ENCODE measurements around the gene SHROOM2.

SHROOM2 gene

DNA sequence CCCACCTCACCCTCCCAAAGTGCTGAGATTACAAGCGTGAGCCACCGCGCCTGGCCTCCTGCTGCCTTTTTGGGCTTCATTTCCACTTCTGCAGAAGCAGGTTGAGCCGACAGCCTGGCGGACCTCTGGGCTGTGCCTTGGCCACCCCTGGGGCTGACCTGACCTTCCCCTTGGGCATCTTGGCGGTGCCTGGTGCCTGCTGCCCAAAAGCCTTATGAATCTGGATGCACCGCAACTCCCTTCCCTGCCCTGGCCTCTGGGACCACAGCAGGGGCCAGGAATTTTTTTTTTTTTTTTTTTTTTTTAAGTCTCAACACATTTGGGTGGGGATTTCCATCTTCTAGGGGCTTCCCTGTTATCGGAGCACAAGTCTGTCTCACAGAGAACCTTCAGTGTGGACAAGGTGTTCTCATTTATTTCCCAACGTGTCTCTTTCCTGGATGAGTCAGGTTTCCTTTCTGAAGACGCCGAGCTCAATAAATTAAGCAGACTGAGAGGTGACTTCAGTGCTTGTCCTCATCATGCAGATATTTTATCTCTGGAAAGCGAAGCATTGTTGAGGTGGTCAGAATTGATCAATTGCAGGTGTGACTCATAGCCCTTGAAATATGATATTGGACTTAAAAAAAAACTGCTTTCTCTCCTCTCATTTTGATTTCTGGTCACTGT lies 79.7 kb downstream of the SHROOM2 start:
- peak; percentile 56 for DNase-seq (ENCODE audit: low spot score)

DNA sequence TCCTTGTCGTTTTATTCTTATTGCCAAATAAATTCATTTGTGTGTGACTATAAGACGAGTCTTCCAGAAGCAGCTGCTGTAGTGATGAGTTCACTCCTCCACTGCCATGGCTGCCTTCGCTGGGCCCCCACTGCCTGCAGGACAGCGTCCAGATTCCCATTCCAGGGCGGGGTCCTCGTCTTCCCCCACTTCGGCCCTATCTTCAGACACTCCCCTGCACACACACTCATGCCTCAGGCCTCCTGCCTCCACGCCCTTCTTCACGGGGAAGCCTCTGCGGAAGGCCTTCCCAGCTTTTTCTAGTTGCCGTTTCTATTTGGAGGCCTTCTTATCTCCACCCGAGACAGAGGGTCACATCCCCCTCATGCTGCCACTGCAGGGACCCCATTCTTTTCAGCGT lies 80.4 kb downstream of the SHROOM2 start:
- DNase-seq (ENCODE audit: low spot score): no peak

DNA sequence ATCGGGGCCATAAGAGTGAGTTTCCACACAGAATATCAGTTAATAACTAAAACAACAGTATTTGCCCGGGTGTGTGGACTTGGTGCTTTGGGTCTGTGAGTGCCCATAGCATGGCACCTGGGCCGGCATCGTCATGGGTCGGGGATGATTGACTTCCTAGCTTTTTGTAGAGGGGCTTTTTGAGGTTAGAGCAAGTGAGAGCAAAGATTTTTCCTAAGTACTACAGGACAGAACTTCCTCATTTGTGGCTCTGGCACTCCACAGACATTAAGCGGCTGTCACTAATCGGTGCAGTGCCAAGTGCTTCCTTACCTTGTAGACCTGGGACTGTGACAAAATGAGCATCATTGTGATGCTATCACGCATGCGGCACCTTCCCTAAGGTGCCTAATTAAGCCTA lies 81.0 kb downstream of the SHROOM2 start:
- DNase-seq (ENCODE audit: low spot score): no peak

DNA sequence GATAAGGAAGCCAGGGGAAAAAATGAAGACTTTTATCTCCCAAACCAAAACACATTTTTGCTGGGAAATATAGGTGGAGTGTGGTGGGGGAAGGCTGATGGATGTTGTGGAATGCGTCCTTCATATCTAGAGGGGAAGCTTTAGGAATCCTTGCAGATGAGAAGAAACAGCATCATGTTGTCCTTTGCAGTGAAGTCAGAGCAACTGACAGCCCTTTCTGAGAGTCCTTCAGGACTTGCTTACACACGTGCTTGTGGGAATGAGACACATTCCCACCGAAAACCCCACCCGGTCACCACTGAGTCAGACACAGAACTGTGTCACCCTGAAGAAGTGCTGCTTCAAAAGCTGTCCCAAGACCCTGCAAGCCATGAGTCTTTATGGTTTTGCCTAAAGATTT lies 81.5 kb downstream of the SHROOM2 start:
- no peak for DNase-seq (ENCODE audit: low spot score)

DNA sequence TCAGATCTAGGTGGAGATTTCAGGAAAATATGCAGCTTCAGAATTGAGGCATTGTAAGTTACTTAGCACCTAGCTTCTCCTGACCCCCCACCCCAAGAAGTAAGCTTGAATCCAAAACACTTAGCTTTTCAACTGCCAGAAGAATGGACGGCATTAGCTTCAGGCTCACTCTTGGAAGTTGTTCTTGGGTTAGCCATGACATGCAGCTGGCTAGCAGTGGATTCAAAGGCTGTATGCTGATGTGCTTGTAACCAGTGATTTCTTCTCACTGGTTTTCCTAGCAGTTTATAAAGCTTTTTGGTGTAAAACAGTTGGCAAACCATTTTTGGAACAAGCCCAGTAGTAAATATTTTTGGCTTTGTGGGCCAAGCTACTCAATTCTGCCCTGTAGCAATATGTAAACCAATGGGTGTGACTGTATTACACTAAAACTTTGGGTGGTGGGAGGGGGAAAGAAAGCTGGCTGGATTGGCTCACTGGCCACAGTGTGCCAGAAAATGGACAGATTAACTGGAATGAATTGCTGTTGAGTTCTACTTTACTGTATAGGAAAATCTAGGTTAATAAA lies 85.6 kb downstream of the SHROOM2 start:
- no peak for DNase-seq (ENCODE audit: low spot score)

DNA sequence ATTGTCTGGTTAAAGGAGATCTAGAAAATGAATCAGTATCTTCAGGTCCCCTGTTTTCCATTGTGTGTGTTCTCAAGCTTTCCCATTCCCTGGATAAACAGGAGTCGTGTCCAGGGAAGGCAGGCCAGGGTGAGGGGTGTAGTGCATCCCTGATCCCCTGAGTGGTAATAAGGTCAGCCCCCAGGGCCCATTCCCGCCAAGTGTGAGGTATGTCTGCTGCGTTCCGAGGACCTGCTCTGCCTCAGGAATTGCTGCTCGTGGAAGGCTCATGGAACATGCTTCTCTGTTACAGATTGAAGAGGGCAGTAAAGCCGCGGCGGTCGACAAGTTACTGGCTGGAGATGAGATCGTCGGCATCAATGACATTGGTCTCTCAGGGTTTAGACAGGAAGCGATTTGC lies 87.1 kb downstream of the SHROOM2 start:
- DNase-seq (ENCODE audit: low spot score): no peak

DNA sequence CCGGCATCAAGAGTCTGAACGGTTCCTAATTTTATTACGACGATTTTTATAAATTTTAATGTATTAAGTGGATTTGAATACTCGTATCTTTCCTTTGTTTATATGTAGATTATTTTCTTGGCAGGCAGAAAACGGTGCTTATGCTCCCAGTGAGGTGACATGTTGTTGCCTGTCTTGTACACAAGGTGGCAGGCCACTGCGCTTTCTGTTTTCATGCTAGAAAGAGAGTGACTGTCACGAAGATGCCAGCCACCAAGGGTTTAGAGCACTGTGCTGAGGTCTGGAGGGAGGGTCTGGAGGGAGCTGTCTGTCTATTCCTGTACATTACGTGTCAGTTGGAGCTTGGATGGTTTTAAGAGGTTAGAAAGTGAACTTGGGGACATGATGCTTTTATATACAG lies 87.7 kb downstream of the SHROOM2 start:
- peak; percentile 36 for DNase-seq (ENCODE audit: low spot score)

DNA sequence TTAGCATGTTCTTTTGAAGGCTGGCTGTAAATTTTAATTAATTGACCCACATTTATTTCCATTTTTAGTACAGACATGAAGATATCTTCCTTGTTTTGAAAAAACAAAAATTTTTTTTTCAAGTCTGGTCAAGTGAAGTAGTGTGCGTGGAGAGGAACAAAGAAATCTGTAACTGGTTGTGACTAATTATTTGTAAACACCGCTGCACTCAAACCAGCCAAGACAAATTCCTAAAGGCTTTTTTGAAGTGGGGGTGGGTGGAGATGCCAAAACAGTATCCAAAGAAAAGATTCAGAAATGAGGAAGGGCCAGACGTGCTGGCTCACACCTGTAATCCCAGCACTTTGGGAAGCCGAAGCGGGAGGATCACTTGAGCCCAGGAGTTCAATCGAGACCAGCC lies 88.3 kb downstream of the SHROOM2 start:
- DNase-seq (ENCODE audit: low spot score): peak; percentile 13

DNA sequence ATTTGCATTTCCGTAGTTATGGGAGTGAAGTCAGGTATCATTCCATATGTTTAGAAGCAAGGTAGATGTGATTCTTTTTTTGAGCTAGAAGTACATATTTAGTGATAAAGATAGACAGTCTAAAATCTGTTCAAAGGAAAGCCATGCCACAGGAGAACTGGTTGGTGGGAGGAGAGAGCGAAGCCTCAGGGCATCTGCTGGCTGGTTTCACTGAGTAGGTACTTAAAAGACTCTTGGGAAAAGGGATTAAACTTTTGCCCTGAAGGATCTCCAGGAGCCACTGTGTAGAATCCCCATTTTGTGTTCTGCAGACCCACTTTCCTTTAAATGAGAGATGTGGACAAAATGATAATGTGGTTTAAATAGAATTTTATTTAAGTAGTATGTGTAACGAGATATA lies 89.6 kb downstream of the SHROOM2 start:
- no peak for DNase-seq (ENCODE audit: low spot score)

DNA sequence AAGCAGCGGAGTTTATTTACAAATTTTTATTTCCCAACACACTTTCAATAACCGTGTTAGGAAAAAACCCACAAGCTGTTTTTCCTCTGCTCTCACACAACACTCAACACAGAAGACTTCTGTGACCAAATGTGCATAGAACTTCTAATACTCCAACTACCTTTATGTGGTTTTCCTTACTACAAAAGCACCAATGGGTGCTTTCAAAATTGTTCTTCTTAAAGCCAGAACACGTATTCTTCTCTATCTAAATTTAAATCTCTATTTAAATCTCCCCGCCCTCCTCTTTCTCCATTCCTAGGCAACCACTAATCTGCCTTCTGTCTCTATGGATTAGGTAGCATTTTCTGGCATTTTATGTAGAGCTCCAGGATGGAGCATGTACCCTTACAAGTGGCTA lies 90.0 kb downstream of the SHROOM2 start:
- no peak for DNase-seq (ENCODE audit: low spot score)

DNA sequence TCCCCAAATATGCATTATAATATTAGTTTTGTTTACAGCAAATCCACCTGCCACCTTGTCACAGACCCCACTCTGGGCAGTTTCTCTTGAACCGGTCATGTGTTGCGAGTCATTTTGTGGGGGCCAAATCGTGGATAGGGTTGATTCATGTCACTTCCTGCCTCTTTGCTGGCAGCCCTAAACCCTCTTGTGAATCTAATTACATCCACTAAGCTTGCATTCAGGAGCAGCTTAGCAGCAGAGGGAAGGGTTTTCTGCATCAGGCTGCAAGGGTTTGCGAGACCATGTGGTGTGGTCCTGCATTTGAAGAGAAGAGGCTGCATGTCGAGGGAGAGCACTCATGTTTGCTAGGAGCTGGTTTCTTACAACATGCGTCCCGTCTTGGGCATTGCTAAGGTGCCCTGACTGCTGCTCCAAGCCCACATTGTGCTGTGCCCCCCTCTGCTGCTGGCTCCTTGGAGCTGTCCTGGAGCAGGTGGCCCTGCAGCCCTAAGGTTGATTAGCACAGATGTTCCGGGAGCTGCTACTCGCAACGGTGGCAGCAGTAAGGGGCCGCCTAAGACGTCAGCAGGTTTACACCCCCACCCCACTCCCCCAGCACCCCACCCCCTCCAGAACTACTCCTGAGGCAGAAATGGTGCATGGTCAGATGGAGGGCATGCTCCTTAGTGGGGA lies 92.1 kb downstream of the SHROOM2 start:
- peak; percentile 9 for DNase-seq (ENCODE audit: low spot score)

DNA sequence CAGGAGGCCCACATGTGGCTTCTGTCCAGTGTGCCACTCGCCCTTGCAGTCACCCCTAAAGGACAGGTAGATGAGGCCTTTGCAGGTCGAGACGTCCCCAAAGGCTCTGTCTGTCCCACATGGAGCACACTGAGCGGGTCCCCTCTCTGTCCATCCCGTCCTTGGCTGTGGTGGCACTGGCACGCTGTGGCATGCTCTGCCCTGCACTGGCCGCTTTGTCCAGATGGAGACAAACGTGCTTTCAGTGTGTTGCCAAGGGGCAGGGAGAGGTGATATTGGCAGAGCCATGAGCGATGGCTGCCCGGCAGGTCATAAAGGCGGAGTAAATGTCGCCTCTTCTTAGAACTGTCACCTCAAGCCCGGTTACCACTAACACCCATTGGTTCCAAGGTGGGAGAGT lies 94.0 kb downstream of the SHROOM2 start:
- DNase-seq (ENCODE audit: low spot score): no peak

DNA sequence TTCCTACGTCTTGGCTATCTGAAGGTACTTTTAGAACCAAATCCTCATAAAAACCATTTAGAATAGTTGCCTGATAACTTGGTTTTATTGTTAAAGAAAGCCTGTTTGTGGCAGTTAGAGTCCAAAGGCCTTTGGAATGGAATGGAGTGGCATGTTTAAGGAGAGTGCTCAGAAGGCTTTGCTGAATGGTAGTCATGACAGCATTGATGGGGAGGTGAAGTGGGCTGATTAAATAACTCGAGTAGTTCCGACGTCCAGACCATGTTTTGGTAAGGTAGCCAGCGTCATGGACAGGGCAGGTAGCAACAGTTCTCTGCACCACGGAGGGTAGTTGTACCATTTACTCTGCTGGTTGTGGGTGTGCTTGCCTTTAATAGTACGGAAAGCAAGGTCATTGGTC lies 94.6 kb downstream of the SHROOM2 start:
- no peak for DNase-seq (ENCODE audit: low spot score)

DNA sequence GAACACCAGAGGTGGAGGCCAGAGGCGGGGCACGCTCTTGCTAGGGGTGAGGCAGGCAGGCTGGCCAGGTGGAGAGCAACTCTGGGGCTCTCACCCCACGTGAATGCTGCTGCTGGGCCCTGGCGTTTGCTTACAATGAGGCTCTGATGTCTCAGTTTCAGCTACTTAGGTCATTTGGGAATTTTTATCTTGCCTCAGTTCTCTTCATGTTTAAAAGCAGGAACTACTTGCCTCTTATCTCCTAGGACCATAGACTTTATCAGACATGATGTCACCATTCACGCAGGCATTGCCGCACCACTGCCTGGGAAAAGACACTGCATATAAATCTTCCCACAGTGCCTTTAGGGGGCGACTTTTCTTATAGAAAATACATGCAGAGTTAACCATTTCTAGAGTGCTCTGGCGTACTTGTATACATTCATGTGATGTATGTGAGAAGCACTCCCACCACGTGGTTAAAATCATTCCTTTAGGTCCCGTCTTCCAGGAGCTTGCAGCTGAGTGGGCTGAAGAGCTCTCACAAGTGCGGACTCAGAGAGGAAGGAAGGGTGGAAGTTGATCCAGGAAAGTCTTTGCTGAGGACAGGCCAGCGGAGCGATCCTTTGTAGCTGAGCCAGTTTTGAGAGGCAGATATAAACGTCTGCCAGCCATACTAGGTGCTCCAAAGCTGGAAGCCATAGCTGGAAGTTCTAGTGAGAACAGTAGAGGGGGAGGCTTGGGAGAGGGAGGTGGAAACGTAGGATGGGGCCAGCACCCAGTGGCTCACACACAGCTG lies 96.6 kb downstream of the SHROOM2 start:
- no peak for DNase-seq (ENCODE audit: low spot score)

DNA sequence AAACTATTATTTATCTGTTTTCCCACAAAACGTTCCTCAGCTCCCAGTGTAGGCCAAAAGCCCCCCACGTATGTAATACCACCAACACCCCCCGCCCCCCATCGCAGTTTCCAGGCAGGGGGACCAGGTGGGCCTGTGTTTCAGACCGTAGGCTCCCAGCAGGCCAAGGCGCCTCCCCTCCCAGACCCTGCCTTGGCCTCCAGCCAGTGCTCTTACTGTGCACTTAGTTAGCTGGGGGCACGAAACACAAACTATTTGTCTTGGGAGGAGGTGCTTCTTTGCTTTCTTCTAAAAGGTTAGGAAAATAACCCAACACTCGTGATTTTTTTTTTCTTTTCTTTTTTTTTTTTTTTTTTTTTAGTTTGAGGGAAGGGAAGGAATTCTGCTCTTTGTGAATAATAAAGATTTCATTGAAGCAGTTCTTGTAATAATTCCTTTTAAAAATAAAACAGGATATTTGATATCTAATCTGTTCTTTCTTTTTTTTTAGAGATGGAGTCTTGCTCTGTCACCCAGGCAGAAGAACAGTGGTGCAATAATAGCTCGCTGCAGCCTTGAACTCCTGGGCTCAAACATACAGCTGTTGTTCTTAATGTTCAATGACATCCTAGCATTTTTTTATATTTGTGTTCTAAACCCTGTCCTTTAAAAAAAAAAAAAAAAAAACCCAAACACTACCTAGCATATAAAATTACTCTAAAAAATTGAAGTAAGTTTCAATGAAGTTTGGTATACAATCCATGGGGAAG lies 98.0 kb downstream of the SHROOM2 start:
- no peak for DNase-seq (ENCODE audit: low spot score)

DNA sequence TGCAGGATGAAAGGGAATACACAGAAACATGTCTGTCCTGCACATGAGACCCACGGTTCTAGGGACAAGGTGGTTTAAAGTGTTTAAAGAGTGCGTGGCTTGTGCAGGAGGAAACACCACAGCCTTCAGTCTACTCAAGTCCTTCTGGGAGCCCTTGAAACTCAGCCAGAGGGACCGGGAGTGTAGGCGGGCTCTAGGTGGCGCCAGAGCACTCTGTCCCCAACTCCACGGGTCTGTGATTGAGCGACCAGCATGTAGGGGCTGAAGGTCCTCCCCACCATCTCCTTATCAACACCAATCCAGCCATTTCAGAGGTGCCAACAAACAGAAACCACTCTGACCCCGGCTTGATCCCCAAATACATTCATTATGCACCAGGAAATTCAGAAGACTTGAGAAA lies 98.9 kb downstream of the SHROOM2 start:
- peak; percentile 51 for DNase-seq (ENCODE audit: low spot score)

DNA sequence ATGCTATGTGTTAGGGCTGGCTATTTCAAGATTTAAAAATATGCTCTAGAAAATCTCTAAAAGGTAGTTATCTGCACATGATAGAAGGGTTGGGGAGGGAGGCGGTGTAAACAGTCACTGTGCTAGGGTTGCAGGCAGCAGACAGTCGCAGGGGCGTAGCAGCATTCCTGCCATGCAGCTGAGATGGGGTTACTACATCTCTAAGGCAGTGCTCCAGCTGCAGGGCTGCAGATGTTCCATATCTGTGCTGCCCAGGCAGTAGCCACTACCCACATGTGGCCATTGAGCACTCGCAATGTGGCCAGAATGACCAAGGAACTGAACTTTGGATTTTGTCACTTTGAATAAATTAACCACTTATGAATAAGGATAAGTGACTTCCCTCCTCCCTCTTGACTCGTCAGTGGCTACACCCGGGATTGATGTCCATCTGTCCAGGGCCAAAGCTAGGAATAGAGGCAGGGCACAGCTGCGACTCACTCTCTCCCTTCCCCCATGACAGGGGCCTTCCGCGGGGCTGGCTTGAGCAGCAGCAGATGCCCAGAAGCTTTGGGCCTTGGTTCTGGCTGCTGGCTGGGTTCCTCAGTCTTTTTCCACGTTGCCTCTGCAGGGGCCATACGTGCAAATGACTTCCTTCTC lies 101.5 kb downstream of the SHROOM2 start:
- DNase-seq (ENCODE audit: low spot score): no peak

DNA sequence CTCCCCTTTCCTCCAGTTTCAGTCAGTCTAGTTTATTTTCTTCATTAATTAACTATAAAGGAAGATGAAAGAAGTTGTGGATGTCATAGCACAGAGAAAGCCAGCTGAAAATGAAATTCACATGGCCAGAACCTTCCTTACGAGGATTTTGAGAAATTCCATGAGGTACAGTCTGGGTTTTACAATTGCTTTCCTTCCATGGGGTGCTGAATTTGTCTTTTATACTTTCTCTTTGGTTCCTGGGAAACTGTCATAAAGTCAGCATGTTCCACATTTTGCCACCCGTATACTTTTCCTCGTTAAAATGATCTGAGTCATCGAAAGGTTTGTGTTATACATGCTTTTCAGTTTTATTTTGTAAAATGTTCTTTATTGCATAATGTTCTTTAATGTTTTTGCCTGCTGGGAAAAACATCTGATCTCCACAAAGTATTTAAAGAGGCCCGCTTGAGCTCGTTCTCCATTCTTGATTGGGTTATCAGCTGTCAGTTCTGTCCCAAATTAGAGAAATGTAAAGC lies 102.8 kb downstream of the SHROOM2 start:
- DNase-seq (ENCODE audit: low spot score): no peak

DNA sequence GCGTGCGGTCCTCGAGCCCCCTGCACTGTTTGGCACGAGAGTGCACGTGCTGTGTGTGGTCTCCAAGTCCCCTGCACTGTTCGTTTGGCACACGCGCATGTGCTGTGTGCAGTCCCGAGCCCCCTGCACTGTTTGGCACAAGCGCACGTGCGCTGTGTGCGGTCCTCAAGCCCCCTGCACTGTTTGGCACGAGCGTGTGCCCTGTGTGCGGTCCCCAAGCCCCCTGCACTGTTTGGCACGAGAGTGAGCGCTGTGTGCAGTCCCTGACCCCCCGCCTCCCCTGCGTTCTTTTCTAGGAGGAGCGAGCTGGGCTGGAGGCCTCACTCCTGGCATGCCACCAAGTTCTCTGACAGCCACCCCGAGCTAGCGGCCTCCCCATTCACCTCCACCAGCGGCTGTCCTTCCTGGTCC lies 104.5 kb downstream of the SHROOM2 start:
- DNase-seq (ENCODE audit: low spot score): no peak

DNA sequence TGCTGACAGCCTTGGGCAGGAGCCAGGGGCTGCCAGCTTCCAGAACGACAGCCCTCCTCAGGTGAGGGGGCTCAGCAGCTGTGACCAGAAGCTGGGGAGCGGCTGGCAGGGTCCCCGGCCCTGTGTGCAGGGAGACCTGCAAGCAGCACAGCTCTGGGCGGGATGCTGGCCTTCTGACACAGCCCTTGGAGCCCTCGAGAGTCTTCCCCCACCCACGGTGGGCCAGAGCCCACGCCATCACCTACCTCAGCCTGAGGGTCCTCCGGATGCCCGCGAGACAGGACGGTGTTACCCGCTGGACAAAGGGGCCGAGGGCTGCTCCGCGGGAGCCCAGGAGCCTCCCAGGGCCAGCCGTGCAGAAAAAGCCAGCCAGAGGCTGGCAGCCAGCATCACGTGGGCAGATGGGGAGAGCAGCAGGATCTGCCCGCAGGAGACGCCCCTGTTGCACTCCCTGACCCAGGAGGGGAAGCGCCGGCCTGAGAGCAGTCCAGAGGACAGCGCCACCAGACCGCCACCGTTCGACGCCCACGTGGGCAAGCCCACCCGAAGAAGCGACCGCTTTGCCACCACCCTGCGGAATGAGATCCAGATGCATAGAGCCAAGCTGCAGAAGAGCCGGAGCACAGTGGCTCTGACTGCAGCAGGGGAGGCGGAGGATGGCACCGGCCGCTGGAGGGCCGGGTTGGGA lies 109.1 kb downstream of the SHROOM2 start:
- DNase-seq (ENCODE audit: low spot score): no peak

DNA sequence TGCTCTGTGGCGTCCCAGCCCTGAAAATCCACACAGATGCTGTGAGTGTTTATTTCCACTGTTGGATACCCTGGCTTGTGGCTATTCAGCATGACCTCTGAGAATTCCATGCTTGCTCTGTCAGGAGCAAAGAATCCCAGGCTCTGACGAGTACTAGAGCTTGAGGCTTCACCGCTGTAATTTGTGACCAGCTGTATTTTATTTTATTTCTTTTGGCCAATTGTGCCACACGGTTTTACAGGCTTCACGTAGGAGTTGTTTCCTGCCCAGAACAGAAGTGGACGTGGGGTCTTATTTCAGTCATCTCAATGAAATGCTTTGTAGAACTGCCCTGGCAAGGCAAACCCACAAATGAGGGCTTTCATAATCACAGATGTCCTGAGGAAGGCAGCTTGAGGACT lies 111.5 kb downstream of the SHROOM2 start:
- no peak for DNase-seq (ENCODE audit: low spot score)
